ENCODE data around the gene RPL18A.

RPL18A gene

DNA sequence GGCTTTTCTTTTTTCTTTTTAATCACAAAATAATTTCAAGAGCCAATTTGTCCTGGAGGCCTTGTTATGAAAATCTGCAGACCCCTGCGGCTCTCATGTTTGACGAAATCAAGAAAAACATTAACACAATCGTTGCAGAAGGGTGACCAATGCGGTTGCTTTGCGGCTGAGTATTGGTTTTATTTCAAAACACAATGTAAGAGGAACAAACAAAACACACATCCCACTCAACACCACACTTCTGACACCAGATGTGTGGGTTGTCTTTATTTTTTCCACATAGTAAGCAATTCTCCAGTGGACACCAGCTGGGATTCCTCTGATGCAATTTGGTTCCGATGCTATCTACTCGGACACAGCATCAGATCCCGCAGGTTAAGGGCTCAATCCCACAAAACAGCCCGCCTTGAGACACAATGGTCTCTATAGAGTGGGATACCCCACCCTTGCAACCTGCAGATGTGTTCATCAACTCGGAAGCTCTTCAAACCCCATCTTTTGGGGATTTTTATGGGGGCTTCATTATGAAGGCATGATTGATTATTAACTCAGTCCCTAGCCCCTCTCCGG, 51.2 kb downstream of the RPL18A start:
- DNase-seq = no peak
